Astrocyte (in vitro differentiated cells and primary cell): ENCODE results near the gene GJC1.

ENCODE experiments used
- EZH2 ChIP-seq: IDR thresholded peaks from 2 replicates; pipeline ENCODE4 v1.6.1; 2012; ENCODE audit warnings: mild to moderate bottlenecking, low read length, inconsistent platforms; ENCODE audit not compliant: insufficient read depth
- TF ChIP-seq, protein P1 (sequence below): IDR thresholded peaks from 2 replicates; pipeline ENCODE4 v1.5.1; 2011; ENCODE audit warnings: low read depth, mild to moderate bottlenecking, inconsistent platforms, low read length, moderate library complexity; ENCODE audit not compliant: insufficient read depth

DNA sequence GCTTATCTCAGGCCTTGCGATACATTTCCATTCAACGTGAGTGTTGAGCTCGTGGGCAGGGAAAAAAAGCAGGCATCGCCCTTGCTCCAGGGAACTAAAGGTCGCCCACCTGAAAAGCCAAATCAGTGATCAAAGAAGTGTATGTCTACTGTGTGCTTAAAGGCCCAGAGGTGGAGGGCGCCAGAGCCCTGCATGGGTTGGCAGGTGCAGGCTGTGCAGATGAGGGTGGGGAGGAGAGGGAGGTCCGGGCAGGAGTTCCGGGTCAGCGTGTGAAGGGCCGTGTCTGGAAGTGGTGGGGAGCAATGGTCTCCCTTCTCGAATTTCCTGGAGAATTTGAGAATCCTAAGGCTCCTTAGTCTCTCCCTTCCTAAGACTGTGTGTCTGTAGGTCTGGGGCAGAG, 64.1 kb downstream of the GJC1 start:
- no peak for TF ChIP-seq EZH2
- TF ChIP-seq, protein P1, sequence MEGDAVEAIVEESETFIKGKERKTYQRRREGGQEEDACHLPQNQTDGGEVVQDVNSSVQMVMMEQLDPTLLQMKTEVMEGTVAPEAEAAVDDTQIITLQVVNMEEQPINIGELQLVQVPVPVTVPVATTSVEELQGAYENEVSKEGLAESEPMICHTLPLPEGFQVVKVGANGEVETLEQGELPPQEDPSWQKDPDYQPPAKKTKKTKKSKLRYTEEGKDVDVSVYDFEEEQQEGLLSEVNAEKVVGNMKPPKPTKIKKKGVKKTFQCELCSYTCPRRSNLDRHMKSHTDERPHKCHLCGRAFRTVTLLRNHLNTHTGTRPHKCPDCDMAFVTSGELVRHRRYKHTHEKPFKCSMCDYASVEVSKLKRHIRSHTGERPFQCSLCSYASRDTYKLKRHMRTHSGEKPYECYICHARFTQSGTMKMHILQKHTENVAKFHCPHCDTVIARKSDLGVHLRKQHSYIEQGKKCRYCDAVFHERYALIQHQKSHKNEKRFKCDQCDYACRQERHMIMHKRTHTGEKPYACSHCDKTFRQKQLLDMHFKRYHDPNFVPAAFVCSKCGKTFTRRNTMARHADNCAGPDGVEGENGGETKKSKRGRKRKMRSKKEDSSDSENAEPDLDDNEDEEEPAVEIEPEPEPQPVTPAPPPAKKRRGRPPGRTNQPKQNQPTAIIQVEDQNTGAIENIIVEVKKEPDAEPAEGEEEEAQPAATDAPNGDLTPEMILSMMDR, result no peak
